ENCODE data around the gene EID3. TPM values are rescaled to one million over a fixed set of nuclear protein-coding genes. Genes with fewer than 3 reads are reported as not detected.
"Not testable (repeated sequence)": the region's sequence is repeated elsewhere in the genome, so short reads cannot be mapped to it uniquely, and the experiment has no call there.

EID3 gene
- total RNA-seq, 3 donors from 2014 or later, result 6.7 to 13.3 (median 12.1) TPM

- Histone ChIP-seq H3K9me3 (no peaks in the 10 kb centered on the region), H3K27me3 (no peaks in the 10 kb centered on the region), H3K4me1 (peaks cover 0 to 5% of the 10 kb centered on the region in 2 donors), H3K4me3 (no peak overlapping the region), H3K36me3 (no peaks in the 10 kb centered on the region), H3K27ac (no peak overlapping the region)
- DNase-seq (ENCODE audit: low spot score in 2 of 2), result no peak
- TF ChIP-seq POLR2A (IDR thresholded peaks at IDR 0.05) (no peak), POLR2AphosphoS5 (IDR thresholded peaks at IDR 0.05) (no peak)
- TF ChIP-seq, protein P1, sequence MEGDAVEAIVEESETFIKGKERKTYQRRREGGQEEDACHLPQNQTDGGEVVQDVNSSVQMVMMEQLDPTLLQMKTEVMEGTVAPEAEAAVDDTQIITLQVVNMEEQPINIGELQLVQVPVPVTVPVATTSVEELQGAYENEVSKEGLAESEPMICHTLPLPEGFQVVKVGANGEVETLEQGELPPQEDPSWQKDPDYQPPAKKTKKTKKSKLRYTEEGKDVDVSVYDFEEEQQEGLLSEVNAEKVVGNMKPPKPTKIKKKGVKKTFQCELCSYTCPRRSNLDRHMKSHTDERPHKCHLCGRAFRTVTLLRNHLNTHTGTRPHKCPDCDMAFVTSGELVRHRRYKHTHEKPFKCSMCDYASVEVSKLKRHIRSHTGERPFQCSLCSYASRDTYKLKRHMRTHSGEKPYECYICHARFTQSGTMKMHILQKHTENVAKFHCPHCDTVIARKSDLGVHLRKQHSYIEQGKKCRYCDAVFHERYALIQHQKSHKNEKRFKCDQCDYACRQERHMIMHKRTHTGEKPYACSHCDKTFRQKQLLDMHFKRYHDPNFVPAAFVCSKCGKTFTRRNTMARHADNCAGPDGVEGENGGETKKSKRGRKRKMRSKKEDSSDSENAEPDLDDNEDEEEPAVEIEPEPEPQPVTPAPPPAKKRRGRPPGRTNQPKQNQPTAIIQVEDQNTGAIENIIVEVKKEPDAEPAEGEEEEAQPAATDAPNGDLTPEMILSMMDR (IDR thresholded peaks at IDR 0.05), result no peak
- intact Hi-C loops (cut with DNase I; ENCODE audit: low total_unique reads), result no loop called here
These were observed 10.4 kb upstream of the EID3 start for GRCh38 chr12:104292872-104293794.

DNA sequence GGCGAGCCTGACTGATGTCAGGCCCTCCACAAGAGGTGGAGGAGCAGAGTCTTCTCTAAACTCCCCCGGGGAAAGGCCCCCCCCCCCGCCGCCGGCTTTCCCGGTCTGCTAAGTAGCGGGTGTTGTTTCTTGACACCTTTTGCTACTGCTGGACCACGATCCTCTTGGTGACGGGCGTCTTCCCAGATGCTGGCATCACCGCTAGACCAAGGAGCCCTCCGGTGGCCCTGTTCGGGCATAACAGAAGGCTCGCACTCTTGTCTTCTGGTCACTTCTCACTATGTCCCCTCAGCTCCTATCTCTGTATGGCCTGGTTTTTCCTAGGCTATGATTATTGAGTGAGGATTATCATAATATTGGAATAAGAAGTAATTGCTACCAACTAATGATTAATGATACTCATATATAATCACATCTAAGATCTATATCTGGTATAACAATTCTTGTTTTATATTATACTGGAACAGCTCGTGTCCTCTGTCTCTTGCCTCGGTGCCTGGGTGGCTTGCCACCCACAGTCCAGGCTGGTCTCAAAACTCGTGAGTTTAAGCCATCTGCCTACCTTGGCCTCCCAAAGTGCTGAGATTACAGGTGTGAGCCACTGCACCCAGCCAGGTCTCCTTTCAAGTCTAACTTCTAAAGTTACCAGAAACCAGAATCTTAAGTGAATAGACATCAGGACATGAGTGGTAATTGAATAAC lies 9.2 kb upstream of the EID3 start:
- DNase-seq (ENCODE audit: low spot score in 2 of 2); H3K36me3 ChIP-seq; H3K27me3 ChIP-seq; H3K9me3 ChIP-seq; H3K27ac ChIP-seq; H3K4me3 ChIP-seq; H3K4me1 ChIP-seq; intact Hi-C loops (cut with DNase I; ENCODE audit: low total_unique reads): not testable (repeated sequence)

GRCh38 chr12:104294927-104295668 lies 8.4 kb upstream of the EID3 start:
- H3K36me3 ChIP-seq, result no peaks in the 10 kb centered on the region
- H3K9me3 ChIP-seq, result no peaks in the 10 kb centered on the region
- intact Hi-C loops (cut with DNase I; ENCODE audit: low total_unique reads), result no loop called here
- no peak overlapping the region for H3K4me3 ChIP-seq
- no peak for DNase-seq (ENCODE audit: low spot score in 2 of 2)
- no peak overlapping the region for H3K27ac ChIP-seq
- H3K4me1 ChIP-seq, result no peaks in the 10 kb centered on the region
- no peaks in the 10 kb centered on the region for H3K27me3 ChIP-seq
- TF ChIP-seq, protein P1 (IDR thresholded peaks at IDR 0.05), result no peak
- no peak for TF ChIP-seq POLR2A (IDR thresholded peaks at IDR 0.05)
- TF ChIP-seq POLR2AphosphoS5 (IDR thresholded peaks at IDR 0.05), result no peak

DNA sequence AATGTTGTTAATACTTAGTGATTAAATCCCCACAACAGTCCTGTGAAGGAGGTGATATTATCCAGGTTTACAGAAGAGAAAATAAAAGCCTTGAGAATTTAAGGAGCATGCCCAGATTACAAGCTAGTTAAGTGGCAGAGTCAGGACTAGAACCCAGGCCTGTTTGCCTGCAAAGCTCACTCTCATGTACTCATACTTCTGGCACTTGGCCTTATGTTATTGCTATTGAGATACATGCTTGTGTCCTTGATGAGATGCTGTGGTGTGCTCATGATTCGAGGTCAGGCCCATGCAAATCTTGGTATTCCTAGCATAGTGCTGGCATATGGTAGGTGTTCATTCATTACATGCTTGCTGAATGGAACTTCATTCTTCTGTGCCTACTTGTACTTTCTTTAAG lies 7.6 kb upstream of the EID3 start:
- no peak overlapping the region for H3K4me3 ChIP-seq
- TF ChIP-seq, protein P1 (IDR thresholded peaks at IDR 0.05), result no peak
- TF ChIP-seq POLR2A (IDR thresholded peaks at IDR 0.05) (no peak), POLR2AphosphoS5 (IDR thresholded peaks at IDR 0.05) (no peak)
- no peaks in the 10 kb centered on the region for H3K4me1 ChIP-seq
- H3K27ac ChIP-seq, result no peak overlapping the region
- intact Hi-C loops (cut with DNase I; ENCODE audit: low total_unique reads), result no loop called here
- no peaks in the 10 kb centered on the region for H3K36me3 ChIP-seq
- H3K27me3 ChIP-seq, result no peaks in the 10 kb centered on the region
- no peaks in the 10 kb centered on the region for H3K9me3 ChIP-seq
- DNase-seq (ENCODE audit: low spot score in 2 of 2), result no peak

- intact Hi-C loops (cut with DNase I; ENCODE audit: low total_unique reads), result no loop called here
- Histone ChIP-seq H3K4me1 (no peaks in the 10 kb centered on the region), H3K36me3 (no peaks in the 10 kb centered on the region), H3K4me3 (no peak overlapping the region), H3K27me3 (no peaks in the 10 kb centered on the region), H3K27ac (no peak overlapping the region), H3K9me3 (no peaks in the 10 kb centered on the region)
- TF ChIP-seq, protein P1 (IDR thresholded peaks at IDR 0.05), result no peak
- TF ChIP-seq POLR2AphosphoS5 (IDR thresholded peaks at IDR 0.05), result no peak
- TF ChIP-seq POLR2A (IDR thresholded peaks at IDR 0.05), result no peak
- DNase-seq (ENCODE audit: low spot score in 2 of 2), result no peak
These were observed 6.8 kb upstream of the EID3 start for GRCh38 chr12:104296718-104297117.
